Occipital lobe (tissue), 2 donors: Measurements from ENCODE around the gene NHERF1. TPM values are rescaled to one million over a fixed set of nuclear protein-coding genes. Genes with fewer than 3 reads are reported as not detected.
A peak's percentile ranks its signal among the peaks of the same experiment; 100 is the strongest.

Experiments used
- DNase-seq: peaks from one replicate; lab custom pipeline; 2025; lab: John Stamatoyannopoulos, UW
- total RNA-seq: library from RNA; depleted of rRNA; stranded (reverse); fragments of >200 nt; gene quantifications from one replicate; pipeline ENCODE4 v1.2.3, GENCODE V29; 2014

The NHERF1 gene
- total RNA-seq, 1 donor from 2014 or later: 7.0 TPM

GRCh38 chr17:74732042-74732867 lies 16.2 kb upstream of the NHERF1 start:
- no peak for DNase-seq

- DNase-seq: no peak
Measured at GRCh38 chr17:74733365-74734122, 14.9 kb upstream of the NHERF1 start.

- no peak for DNase-seq
Measured at GRCh38 chr17:74734256-74734655, 14.2 kb upstream of the NHERF1 start.

DNA sequence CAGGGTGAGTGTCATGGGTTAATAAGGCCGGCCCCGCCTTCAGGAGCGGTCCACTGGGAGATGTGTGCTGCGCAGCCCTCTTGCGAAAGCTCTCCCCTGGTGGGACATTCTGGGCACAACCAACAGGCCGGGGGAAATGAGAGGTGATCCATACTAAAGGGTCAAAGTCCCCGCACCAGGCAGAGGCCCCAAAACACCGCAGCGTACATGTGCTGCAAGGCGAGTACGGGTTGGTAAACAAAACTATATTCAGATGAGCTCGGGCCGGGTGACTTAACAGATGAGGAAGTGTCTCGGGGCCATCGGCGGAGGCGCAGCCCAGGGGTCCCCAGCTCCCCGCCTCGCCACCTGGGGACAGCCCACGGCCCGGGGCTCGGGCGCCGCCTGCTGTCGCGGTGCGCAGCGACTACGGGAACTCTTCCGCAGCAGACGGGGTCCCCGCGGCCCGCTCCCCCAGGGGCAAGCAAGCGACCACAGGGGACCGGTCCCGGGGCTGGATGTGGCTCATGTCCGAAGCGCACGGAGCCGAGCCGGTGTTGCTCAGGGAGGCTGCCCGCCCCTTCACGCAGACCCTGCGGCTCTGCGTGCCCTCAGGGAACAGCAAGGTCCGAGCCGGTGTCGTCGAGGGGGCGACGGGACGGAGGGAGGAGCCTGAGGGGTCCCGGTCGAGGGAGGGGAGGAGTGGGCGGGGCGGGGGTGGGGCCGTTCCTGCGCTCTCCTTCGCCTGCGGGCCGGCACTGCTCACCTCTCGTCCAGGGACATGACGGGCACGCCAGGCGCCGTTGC lies 11.7 kb upstream of the NHERF1 start, which contains the start of gene RAB37:
TSS of gene RAB37 (plus strand) at position 744 of the 786 bp plus-strand sequence. CDS start at position 761, 17 bp downstream.
- no peak for DNase-seq

GRCh38 chr17:74737299-74738050 lies 11.0 kb upstream of the NHERF1 start:
- DNase-seq: no peak

DNA sequence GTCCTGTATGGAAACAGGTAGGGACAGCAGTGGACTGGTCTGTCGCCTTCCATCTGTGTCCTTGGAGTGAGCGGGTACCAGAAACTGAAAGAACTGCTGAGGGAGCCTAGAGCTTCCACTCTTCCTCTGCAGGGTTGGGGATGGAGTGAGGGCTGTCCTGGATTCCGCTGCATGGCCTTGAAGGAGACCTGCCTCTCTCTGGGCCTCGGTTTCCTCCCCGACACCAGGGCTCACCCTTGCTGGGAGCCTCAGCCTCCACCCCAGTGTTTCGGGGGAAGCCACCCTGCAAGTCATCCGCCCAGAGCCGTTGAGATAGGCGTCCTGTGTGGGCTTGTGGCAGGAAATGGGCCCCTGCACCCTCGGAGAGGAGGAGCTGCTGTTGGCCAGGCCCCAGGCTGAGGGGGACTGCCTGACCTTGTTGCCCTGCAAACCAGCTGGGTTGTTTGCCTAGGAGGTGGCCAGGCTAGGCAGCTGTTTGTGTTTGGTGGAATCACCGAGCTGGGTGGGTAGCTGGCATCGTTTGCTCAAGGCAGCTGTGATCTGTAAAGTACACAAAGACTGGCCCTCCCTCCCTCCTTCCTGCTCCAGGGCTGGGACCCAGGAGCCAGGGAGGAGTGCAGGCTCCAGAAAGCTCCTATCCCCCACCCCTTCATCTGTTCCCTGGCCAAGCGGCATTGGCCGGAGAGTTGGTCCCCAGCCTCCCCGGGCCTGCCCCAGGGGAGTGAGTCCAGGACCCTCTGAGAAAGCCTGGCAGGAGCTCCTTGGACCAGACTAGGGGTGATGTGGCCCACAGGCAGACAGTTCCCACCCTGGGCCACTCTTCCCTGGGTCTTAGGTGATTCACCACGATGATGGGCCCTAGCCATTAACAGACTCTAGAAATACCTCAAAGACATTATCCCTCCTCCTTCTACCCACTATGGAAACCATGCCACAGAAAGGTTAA lies 10.1 kb upstream of the NHERF1 start:
- no peak for DNase-seq

DNA sequence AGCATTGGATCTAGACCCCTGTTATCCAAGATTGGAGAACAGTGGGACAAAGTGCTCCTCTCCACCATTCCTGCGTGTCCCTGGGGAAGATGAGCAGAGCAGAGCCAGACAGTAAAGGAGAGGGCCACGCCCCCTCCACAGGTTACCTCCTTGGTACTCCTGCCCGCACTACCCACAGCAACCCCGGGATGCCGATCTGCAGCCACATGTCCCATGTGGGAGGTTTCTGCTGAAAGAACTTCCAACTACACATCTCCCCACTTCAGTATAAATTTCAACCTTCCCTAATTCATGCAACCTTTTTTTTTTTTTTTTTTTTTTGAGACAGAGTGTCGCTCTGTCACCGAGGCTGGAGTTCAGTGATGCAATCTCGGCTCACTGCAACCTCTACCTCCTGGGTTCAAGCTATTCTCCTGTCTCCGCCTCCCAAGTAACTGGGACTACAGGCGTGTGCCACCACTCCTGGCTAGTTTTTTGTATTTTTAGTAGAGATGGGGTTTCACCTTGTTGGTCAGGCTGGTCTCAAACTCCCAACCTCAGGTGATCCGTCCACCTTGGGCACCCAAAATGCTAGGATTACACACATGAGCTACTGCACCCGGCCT lies 9.1 kb upstream of the NHERF1 start:
- DNase-seq: no peak

- DNase-seq: no peak
Measured at GRCh38 chr17:74740173-74740572, 8.3 kb upstream of the NHERF1 start.

DNA sequence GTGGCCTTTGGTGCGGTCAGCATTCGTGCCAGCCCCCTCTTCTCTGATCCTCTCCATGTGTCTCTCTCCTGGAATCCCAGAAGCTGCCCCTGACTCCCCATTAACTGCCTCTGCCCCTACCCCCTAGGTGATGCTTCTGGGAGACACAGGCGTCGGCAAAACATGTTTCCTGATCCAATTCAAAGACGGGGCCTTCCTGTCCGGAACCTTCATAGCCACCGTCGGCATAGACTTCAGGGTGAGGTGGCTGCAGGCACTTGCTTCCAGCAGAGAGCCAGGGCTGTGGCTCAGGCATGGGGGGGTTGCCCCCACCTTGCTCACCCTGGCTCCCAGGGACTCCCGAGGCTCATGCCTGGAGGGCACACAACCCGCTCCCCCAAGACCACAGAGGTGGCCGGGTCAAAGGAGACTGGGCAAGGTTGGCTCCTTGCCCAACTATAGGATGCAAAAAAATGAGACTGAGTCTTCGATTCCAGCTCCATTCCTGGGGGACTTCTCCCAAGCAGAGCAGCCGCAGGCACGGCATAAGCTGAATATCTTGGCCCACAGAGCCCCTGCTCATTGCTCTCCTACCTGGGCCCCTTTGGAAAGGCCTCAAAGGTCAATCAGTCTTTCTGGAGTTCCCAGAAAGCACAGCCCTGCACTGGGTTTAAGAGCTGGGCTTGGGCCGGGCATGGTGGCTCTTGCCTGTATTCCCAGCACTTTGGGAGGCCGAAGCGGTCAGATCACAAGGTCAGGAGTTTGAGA lies 7.6 kb upstream of the NHERF1 start:
- no peak for DNase-seq

GRCh38 chr17:74742153-74742515 lies 6.3 kb upstream of the NHERF1 start:
- DNase-seq: no peak

DNA sequence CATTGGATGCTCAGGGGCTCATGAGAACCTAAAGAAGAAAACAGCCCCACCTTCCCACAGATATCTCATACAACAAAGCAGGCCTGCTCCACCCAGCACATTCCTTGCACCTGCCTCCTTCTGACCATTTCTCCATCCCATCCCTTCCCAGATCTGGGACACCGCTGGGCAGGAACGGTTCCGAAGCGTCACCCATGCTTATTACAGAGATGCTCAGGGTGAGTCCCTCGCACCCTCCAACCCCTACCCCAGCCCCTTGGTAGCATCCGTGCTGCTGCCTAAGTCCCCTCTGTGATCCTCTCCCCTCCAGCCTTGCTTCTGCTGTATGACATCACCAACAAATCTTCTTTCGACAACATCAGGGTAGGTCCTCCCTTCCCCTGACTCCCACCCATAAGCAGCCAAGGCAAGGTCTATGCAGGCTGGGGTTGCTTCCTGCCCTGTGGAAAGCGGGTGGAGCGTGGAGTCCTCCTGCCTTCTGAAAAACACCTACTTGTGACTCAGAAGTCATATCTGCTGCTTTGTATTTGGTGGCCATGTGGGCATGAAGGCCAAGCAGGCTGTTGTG lies 5.4 kb upstream of the NHERF1 start:
- no peak for DNase-seq

DNA sequence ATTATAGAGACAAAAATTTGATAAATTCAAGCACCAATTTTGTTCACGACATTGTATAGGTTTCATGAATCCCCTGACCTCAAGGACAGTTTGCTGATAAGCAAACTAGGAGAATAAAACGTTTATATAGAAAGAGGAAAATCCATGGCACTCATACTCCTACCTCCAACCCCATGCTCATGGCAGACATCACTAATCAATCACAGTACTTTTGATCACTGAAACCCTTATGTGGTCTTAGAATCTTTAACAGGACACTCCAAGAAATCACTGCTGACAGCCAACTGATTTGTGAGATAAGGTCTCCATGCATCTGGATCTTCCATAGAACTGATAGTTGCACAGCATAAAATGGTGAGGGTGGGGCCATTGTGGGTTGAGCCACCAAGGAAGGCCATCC lies 4.7 kb upstream of the NHERF1 start:
- no peak for DNase-seq

- no peak for DNase-seq
Measured at GRCh38 chr17:74744349-74744713, 4.1 kb upstream of the NHERF1 start.

- DNase-seq: peak; percentile 41
Measured at GRCh38 chr17:74744714-74745547, 3.5 kb upstream of the NHERF1 start.

- DNase-seq: no peak
Measured at GRCh38 chr17:74745548-74746177, 2.8 kb upstream of the NHERF1 start.

DNA sequence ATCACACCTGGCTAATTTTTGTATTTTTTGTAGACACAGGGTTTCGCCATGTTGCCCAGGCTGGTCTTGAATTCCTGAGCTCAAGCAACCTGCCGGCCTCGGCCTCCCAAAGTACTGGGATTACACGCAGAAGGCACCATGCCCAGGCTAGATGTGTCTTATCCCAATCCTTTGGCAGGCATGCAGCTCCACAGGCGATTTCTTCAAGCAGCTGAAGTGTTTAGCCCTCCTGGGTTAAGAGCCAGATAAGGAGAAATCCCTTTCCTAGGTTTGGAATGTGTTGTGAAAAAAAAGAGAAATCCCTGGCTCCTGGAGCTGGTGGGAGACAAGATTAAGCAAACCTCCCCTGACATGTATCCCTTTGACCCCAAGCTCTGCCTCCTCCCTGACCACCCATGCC lies 2.1 kb upstream of the NHERF1 start:
- DNase-seq: no peak

DNA sequence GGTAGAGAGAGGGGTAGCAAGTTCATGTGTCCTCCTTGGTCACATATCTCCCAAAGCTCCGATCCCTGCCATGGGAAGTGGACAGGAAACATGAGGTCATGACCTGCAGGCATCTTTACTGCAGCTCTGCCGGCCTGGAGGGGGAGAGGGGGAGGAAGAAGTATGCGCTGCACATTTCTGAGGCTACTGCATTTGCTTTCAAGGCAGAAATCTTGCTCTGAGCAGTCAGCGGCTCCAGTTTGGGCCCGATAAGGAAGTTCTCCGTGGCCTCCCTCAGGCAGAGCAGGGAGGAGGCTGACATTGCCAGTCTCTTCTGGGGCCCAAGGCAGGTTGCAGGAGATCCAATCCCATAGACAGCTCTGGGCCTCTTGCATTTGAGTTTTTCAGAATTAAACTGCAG lies 1.5 kb upstream of the NHERF1 start:
- no peak for DNase-seq

DNA sequence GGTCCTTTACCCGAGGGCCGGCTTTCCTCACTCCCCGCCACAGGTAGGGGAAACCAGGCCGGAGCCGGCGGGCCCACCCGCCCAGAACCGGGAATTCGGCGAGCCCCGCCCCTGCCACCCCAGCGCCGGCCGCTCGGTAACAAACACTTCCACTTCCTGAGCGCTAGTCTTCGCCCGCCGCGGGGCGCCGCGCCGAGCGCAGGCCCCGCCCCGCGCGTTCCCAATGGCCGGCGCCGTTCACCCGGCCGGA lies 224 bp upstream of the NHERF1 start:
- no peak for DNase-seq
